Esophagus squamous epithelium (tissue), 5 donors: ENCODE measurements around the gene NAV2. TPM values are rescaled to one million over a fixed set of nuclear protein-coding genes. Genes with fewer than 3 reads are reported as not detected.

Experiments
- DNase-seq: peaks from one replicate; lab custom pipeline; 2025; lab: John Stamatoyannopoulos, UW
- H3K27ac ChIP-seq, 4 donors: fragments of 200-600 bp; sonication (generic); one replicate each; pipeline ENCODE4 v1.5.1; 2016 to 2019; ENCODE audit warnings: mild to moderate bottlenecking in 1 of 4
- H3K27me3 ChIP-seq, 4 donors: fragments of 200-600 bp; sonication (generic); 1 replicate in 3 of 4; 2 replicates in 1 of 4; pipeline versions ENCODE4 v1.5.1 to v1.6.0; 2017 to 2021; ENCODE audit warnings: antibody characterized with exemption in 1 of 4
- H3K36me3 ChIP-seq, 3 donors: fragments of 200-600 bp; sonication (generic); one replicate each; pipeline ENCODE4 v1.5.1; 2016 to 2019
- H3K4me1 ChIP-seq, 3 donors: fragments of 200-600 bp; sonication (generic); one replicate each; pipeline ENCODE4 v1.5.1; 2017 to 2019
- H3K4me3 ChIP-seq, 4 donors: fragments of 200-600 bp; sonication (generic); 1 replicate in 3 of 4; 2 replicates in 1 of 4; pipeline ENCODE4 v1.5.1; 2016 to 2019; ENCODE audit warnings: mild to moderate bottlenecking in 2 of 4, moderate library complexity in 1 of 4
- H3K9me3 ChIP-seq, 3 donors: fragments of 200-600 bp; sonication (generic); one replicate each; pipeline ENCODE4 v1.5.1; 2016 to 2019
- POLR2A ChIP-seq, 4 donors: fragments of 450-650 bp; IDR thresholded peaks; one replicate each; pipeline ENCODE4 v1.6.1; 2017; ENCODE audit warnings: antibody characterized with exemption in 4 of 4, mild to moderate bottlenecking in 4 of 4, moderate library complexity in 3 of 4
- WGBS, 2 donors: methylation state at CpG; one replicate each; pipeline ENCODE4 v1.1.5; 2018; 5-methylcytosine and 5-hydroxymethylcytosine counted together
- intact Hi-C: fragments of 100-400 bp; cut with DNase I; formaldehyde crosslinking; loops from one replicate; pipeline ENCODE4 v1.15.0; 2022
- total RNA-seq, 4 donors: library from RNA; depleted of rRNA; stranded (reverse); fragments of >200 nt; gene quantifications; one replicate each; pipeline ENCODE4 v1.1.0, GENCODE V29; 2016
- TF ChIP-seq, protein P1 (sequence below), 6 experiments: fragments of 450-650 bp in 4 of 6; fragments of 200-600 bp in 2 of 6; sonication (generic) in 2 of 6; IDR thresholded peaks; one replicate each; pipeline ENCODE4 v1.5.1; 2016 to 2019; ENCODE audit warnings: antibody characterized with exemption in 6 of 6, mild to moderate bottlenecking in 4 of 6, moderate library complexity in 4 of 6
- donor health status: DM: yes; HTN: yes; CAD: no.

Gene NAV2
- total RNA-seq, 4 donors from 2014 or later = 4.9 to 19.1 (median 14.6) TPM

DNA sequence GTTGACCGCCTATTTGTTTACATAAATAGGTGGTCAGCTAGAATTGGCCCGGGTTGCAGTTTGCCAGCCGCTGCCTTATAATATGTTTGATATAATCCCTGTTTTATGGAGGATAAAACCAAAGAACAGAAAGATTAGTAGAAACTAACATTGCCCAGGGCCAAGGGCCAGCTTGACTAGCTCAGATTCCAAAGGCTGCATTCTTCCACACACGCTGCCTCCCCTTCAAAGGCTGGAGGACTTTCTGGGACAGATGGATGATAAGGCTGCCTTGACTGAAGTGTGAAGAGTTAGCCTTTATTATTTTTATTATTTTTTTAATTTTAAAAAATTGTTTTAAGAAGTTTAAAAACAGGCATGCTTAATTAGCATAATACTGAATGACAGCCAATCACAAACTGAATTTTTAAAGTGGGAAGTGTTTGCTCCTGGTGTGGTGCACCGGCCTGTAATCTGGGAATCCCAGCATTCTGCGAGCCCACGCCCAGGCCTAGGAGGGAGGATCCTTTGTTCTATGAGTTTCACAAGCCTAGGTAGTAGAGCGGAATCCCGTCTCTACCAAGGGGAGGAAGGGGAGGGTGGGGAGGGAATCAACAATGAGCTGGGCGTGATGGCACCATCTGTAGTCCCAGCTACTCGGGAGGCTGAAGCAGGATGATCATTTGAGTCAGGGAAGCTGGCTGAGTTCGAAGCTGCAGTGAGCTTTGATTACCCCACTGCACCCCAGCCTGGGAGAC is 114.9 kb downstream of the NAV2 start:
- Histone ChIP-seq H3K27me3 (no peaks in the 10 kb centered on the region), H3K27ac (no peak overlapping the region), H3K9me3 (no peaks in the 10 kb centered on the region), H3K36me3 (peaks cover 0 to 2% (median 0%) of the 10 kb centered on the region in 3 donors), H3K4me3 (no peak overlapping the region), H3K4me1 (peaks cover 8 to 35% (median 20%) of the 10 kb centered on the region in 3 donors)
- intact Hi-C loops = no loop called here
- WGBS, 2 donors = 49 to 76% methylated on average over 5 to 11 of the region's 12 CpGs
- TF ChIP-seq, protein P1, sequence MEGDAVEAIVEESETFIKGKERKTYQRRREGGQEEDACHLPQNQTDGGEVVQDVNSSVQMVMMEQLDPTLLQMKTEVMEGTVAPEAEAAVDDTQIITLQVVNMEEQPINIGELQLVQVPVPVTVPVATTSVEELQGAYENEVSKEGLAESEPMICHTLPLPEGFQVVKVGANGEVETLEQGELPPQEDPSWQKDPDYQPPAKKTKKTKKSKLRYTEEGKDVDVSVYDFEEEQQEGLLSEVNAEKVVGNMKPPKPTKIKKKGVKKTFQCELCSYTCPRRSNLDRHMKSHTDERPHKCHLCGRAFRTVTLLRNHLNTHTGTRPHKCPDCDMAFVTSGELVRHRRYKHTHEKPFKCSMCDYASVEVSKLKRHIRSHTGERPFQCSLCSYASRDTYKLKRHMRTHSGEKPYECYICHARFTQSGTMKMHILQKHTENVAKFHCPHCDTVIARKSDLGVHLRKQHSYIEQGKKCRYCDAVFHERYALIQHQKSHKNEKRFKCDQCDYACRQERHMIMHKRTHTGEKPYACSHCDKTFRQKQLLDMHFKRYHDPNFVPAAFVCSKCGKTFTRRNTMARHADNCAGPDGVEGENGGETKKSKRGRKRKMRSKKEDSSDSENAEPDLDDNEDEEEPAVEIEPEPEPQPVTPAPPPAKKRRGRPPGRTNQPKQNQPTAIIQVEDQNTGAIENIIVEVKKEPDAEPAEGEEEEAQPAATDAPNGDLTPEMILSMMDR (IDR thresholded peaks at IDR 0.05) = no peak
- no peak for TF ChIP-seq POLR2A (IDR thresholded peaks at IDR 0.05)
- no peak for DNase-seq

DNA sequence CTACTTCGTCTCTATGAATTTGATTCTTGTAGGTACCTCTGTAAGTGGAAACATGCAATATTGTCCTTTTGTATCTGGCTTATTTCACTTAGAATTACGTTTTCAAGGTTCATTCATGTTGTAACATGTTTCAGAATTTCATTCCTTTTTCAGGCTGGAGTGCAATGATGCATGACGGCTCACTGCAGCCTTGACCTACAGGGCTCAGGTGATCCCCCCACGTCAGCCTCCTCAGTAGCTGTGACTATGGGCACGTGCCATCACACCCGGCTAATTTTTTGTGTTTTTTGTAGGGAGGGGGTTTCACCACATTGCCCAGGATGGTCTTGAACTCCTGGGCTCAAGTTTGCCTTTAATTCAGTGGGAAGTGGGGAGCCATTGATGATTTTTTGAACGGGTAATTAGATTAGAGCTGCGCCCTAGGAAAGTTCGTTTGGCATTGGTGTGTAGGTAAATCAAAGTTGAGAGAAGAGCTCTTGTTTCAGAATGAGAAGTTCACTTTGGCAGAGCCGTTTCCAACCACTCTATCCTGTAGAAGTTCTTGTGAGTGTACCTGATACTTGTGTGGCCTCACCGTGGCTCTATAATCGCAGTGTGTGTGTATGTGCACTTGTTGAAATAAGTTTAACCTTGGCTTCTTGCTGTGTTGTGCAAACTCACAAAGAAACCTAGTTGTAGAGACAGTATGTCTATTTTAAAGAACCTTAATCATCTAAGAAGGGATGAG is 115.9 kb downstream of the NAV2 start:
- H3K27ac ChIP-seq = no peak overlapping the region

DNA sequence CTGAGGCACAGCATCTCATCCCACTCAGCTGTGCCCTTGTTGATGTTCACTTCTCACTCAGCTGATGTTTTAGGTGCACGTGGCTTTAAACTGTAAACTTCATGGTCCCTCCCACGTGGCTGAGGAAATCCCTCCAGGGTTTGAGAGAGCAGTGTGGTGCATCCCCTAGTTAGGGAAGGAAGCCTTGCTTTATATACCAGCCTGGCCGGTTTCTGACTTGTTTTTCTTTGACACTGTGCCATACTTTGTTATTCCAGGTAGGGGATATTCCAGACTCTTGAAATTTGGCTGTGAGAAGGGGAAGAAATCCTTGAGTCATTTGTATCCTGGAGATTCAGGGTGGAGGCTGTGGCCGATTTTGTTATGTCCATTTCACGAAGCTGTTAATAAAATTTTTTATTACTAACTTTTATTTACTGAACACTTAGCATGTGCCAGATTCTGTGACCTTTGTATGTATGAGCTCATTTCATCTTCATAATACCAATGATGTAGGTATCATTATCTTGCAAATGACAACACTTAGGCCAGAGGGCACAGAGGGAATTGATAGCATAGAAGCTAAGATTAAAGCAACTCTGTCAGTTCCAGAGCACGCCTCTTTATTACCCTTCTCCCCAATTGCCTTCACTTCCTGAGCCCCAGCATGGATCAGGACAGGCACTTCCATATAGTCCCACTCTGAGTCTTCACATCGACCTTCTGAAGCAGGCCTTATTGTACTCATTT is 116.6 kb downstream of the NAV2 start:
- Histone ChIP-seq H3K4me1 (peaks cover 8 to 35% (median 20%) of the 10 kb centered on the region in 3 donors), H3K27me3 (no peaks in the 10 kb centered on the region), H3K27ac (no peak overlapping the region), H3K9me3 (peaks cover 0 to 3% (median 0%) of the 10 kb centered on the region in 3 donors), H3K4me3 (no peak overlapping the region), H3K36me3 (peaks cover 0 to 19% (median 0%) of the 10 kb centered on the region in 3 donors)
- intact Hi-C loops = no loop called here
- DNase-seq = no peak
- 19 to 21% methylated on average over 5 to 7 of the region's 7 CpGs for WGBS, 2 donors
- TF ChIP-seq, protein P1 (IDR thresholded peaks at IDR 0.05) = no peak
- TF ChIP-seq POLR2A (IDR thresholded peaks at IDR 0.05) = no peak

More for the DNA sequence above, 115.9 kb downstream of the NAV2 start:
- no peak for DNase-seq
- intact Hi-C loops = no loop called here
- no peaks in the 10 kb centered on the region for H3K27me3 ChIP-seq
- peaks cover 0 to 12% (median 0%) of the 10 kb centered on the region in 3 donors for H3K36me3 ChIP-seq
- peaks cover 0 to 3% (median 0%) of the 10 kb centered on the region in 3 donors for H3K9me3 ChIP-seq
- no peak for TF ChIP-seq POLR2A (IDR thresholded peaks at IDR 0.05)
- TF ChIP-seq, protein P1 (IDR thresholded peaks at IDR 0.05) = no peak
- H3K4me1 ChIP-seq = peaks cover 8 to 35% (median 20%) of the 10 kb centered on the region in 3 donors
- 39 to 51% methylated on average over 11 to 12 of the region's 12 CpGs for WGBS, 2 donors
- no peak overlapping the region for H3K4me3 ChIP-seq

DNA sequence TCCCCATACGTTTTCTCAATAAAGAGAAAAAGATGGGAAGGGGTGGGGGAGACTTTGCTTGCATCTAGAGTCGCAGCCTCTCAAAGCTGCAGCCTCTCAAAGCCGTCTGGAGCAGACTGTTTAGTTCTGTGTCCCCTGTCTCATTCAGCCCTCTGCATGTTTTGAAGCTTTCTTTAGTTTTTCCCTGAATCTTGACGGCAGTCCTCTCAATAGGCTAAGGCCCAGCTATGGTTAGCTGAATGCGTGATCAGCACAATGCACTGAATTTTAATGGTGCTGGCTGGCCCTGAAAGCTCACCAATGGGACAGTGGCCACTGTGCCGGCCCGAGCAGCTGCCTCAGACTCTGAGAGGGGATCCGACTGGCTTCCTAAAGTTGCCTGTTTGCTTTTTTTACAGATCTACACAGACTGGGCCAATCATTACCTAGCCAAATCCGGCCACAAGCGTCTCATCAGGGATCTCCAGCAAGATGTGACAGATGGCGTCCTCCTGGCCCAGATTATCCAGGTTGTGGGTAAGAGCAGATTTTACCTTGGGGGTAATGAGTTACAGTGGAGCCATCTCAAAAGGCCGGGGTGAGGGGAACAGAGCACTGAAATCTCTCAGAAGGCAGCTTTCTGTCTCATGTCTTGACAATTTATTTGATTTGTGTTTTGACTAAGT is 119.6 kb downstream of the NAV2 start:
- TF ChIP-seq POLR2A (IDR thresholded peaks at IDR 0.05) = no peak
- TF ChIP-seq, protein P1 (IDR thresholded peaks at IDR 0.05) = no peak
- Histone ChIP-seq H3K27me3 (no peaks in the 10 kb centered on the region), H3K4me1 (peaks cover 8 to 31% (median 20%) of the 10 kb centered on the region in 3 donors), H3K36me3 (peaks cover 0 to 30% (median 0%) of the 10 kb centered on the region in 3 donors), H3K9me3 (peaks cover 0 to 3% (median 0%) of the 10 kb centered on the region in 3 donors), H3K27ac (no peak overlapping the region), H3K4me3 (no peak overlapping the region)
- no peak for DNase-seq
- 85 to 87% methylated on average over 9 to 10 of the region's 12 CpGs for WGBS, 2 donors
- intact Hi-C loops = no loop called here
